ENCODE data around the gene CDH9.

- TF ChIP-seq POLR2A (IDR thresholded peaks at IDR 0.05) (no peak), CTCF (IDR thresholded peaks at IDR 0.05 in 4 of 5, conservative IDR thresholded peaks at IDR 0.05 in 1 of 5) (no peak)
These were observed 41.8 kb upstream of the CDH9 start for GRCh38 chr5:27080147-27080546.
